Subcutaneous adipose tissue (tissue), 4 donors: ENCODE results near the gene NAA15. TPM values are rescaled to one million over a fixed set of nuclear protein-coding genes. Genes with fewer than 3 reads are reported as not detected.

Experiments used
- CTCF ChIP-seq: fragments of 450-650 bp; IDR thresholded peaks from one replicate; pipeline ENCODE4 v1.5.1; 2016; ENCODE audit warnings: low read depth, mild to moderate bottlenecking, control low read depth, antibody characterized with exemption, moderate library complexity
- total RNA-seq, 4 donors: library from RNA; depleted of rRNA; stranded (reverse); fragments of >200 nt; gene quantifications; one replicate each; pipeline ENCODE4 v1.1.0, GENCODE V29; 2016

The NAA15 gene
- total RNA-seq, 4 donors from 2014 or later = 17.1 to 63.8 (median 25.2) TPM

GRCh38 chr4:139315221-139315675, 13.9 kb downstream of the NAA15 start:
- TF ChIP-seq CTCF = no peak

- TF ChIP-seq CTCF = no peak
Observed at GRCh38 chr4:139316733-139317132, 15.4 kb downstream of the NAA15 start.

GRCh38 chr4:139317635-139318034, 16.3 kb downstream of the NAA15 start:
- TF ChIP-seq CTCF = no peak

- no peak for TF ChIP-seq CTCF
Observed at GRCh38 chr4:139319571-139319970, 18.3 kb downstream of the NAA15 start.

DNA sequence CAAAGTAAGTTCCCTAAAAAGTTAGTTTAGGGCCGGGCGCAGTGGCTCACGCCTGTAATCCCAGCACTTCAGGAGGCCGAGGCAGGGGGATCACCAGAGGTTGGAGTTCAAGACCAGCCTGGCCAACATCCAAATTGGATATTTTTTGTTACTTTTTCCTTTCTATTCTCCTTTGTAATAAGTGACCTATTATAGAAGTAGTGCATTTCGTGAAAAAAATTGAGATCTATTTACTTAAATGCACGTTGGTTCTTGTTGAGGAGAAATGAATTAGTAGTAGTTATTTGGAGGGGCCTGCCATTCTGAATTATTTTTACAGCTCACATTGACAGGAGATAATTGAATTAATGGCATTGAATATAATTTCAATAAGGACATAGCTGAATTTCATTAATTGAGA, 23.3 kb downstream of the NAA15 start:
- no peak for TF ChIP-seq CTCF

DNA sequence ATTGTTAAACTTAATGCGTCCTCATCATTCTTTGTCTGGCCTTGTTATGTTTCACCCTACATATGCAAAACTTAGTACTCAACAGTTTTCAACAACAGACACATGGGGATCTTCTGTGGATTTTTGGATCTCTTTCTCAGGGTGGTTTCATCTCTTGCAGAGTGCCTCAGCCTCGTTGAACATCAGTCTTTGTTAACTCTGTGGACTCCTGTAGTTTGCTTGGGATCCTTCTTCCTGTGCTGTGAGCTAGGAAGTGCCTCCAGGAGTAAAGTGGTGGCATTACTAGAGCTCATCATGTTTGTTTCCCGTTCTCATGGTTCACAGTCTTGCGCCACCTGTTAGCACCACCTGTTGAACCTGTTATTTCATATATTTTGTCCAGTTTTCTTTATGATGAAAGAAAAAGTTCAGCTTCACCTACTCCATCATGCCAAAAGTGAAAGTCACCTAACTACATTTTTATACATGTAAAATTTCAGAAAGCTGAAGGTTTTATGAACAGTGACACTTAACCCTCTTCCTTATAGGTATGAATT, 28.4 kb downstream of the NAA15 start:
- TF ChIP-seq CTCF = no peak

DNA sequence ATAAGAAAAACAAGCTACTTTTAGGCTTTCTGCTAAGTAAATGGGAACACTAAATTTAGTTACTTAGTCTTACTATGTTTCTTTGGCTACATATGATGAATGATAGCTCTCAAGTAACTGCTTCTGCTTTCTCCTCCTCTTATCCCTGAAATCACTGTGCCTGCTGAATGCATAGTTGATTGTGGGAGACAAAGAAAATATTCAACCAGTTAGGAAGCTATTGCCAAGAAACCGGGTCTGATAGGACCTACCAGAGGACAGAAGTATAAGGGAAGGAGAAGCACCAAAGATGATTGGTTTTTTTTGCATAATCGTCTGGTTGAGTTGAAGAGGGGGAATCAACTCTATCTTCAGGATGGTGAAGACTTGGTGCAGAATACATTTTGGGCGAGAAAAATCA, 29.0 kb downstream of the NAA15 start:
- no peak for TF ChIP-seq CTCF
